HFF-Myc (cell line): ENCODE results near the gene FBXL4.

ENCODE experiments used
- DNase-seq: peaks from one replicate; pipeline ENCODE4 v3.0.0-alpha.2; 2011; ENCODE audit warnings: low read depth; ENCODE audit errors: extremely low read depth
- H3K4me3 ChIP-seq: replicated peaks from 2 replicates; pipeline ENCODE4 v1.5.1; 2011; ENCODE audit warnings: low read depth, mild to moderate bottlenecking, control low read depth, low read length
- CTCF ChIP-seq: IDR thresholded peaks from 2 replicates; pipeline ENCODE4 v1.5.1; 2012; ENCODE audit warnings: mild to moderate bottlenecking, low read depth, low read length, control low read depth; ENCODE audit errors: missing control alignments

FBXL4 gene

GRCh38 chr6:98900706-98901105 lies 47.0 kb downstream of the FBXL4 start:
- H3K4me3 ChIP-seq: no peak overlapping the region
- TF ChIP-seq CTCF: no peak
- DNase-seq: no peak

GRCh38 chr6:98894810-98895209 lies 52.9 kb downstream of the FBXL4 start:
- H3K4me3 ChIP-seq: no peak overlapping the region
- DNase-seq: no peak
- TF ChIP-seq CTCF: no peak

- H3K4me3 ChIP-seq: no peak overlapping the region
- DNase-seq: no peak
- no peak for TF ChIP-seq CTCF
These were observed 60.1 kb downstream of the FBXL4 start for GRCh38 chr6:98887650-98888049.

GRCh38 chr6:98885330-98885729 lies 62.4 kb downstream of the FBXL4 start:
- H3K4me3 ChIP-seq: no peak overlapping the region
- TF ChIP-seq CTCF: no peak
- DNase-seq: no peak

DNA sequence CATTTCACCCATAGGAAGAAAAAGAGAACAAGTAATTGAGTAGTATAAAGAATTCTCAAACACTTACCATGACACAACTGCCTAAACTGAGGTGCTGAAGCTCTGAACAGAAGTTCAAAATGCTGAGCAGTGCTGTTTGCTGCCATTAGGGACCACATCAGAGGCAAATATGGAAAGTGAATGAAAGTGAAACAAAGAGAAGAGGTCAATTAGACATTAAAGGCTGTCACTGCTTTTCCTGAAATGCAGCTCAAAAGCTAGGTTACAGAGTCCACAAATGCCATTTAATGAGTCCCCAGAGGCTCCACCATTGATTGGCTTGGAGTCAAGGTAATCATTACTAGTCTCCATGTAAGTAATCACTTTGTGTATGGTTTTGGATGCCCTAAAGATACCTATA lies 67.3 kb downstream of the FBXL4 start:
- no peak for TF ChIP-seq CTCF
- no peak for DNase-seq
- H3K4me3 ChIP-seq: no peak overlapping the region

DNA sequence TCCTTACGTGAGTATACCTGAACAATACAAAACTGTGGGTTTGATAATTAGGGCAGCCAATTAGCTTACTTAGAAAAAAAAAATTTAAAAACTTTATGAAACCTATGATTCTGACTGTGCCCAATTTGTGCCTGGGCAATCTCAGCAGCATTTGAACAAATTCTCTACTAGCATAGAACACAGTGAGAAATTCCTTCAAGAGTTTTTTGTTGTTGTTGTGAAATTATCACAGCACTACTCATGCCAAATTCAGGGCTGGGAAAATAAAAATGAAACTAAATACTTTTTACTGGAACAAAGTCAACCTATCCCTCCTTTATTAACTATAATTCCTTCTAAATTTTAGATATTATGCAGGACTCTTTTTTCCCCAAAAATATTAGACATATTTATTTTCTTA lies 70.5 kb downstream of the FBXL4 start:
- DNase-seq: no peak
- no peak for TF ChIP-seq CTCF
- H3K4me3 ChIP-seq: no peak overlapping the region

- H3K4me3 ChIP-seq: no peak overlapping the region
- no peak for TF ChIP-seq CTCF
- no peak for DNase-seq
These were observed 72.4 kb downstream of the FBXL4 start for GRCh38 chr6:98875375-98875774.
